GM21723 (cell line): ENCODE measurements around the gene CEP128.

Source experiments
- ATAC-seq: cut with Tn5 transposase; IDR thresholded peaks from one replicate; pipeline ENCODE4 v1.9.1; 2021; ENCODE audit warnings: mild to moderate bottlenecking, moderate library complexity; ENCODE audit not compliant: unreplicated experiment

The CEP128 gene

DNA sequence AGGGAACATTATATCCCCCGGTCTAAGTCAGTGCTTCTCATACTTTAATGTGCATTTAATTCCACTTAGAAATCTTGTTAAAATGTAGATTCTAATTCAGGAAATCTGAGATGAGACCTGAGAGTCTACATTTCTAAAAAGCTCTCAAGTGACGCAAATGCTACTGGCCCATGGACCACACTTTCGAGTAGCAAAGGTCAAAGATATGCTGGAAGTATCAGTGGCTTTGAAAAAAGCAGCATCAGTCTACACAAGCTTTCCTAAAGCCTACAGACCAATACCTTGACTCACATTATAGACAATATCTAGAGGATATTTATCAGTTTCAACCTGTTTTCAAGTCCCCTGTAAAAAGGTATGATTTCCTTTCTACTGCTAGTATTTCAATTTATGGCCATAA lies 248.6 kb downstream of the CEP128 start:
- no peak for ATAC-seq

GRCh38 chr14:80681651-80682050 lies 259.9 kb downstream of the CEP128 start:
- no peak for ATAC-seq

- no peak for ATAC-seq
Observed at GRCh38 chr14:80679273-80679672, 262.3 kb downstream of the CEP128 start.

DNA sequence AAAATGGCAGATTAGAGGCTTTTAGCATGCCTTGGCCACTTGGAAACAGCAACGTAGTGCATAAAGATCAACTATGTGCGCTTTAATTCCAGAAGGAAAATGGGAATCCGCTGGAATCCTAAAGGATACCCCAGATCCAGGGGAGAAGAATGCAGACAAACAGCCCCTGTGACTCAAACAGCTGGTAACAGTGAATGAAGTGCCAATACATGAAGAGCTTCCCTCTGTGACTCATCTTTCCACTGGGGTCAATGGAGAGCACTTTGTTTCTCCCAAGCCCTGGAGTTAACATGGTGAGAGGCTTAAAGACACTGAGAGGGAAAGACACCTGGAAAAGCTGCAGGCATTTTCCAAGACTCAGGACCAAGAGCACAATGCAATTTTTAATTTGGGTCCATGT lies 263.1 kb downstream of the CEP128 start:
- ATAC-seq = no peak

GRCh38 chr14:80669426-80669825 lies 272.1 kb downstream of the CEP128 start:
- no peak for ATAC-seq

GRCh38 chr14:80664576-80664975 lies 277.0 kb downstream of the CEP128 start:
- ATAC-seq = no peak

- no peak for ATAC-seq
Observed at GRCh38 chr14:80663541-80663940, 278.0 kb downstream of the CEP128 start.

GRCh38 chr14:80659783-80660182 lies 281.8 kb downstream of the CEP128 start:
- ATAC-seq = no peak

GRCh38 chr14:80658733-80659132 lies 282.8 kb downstream of the CEP128 start:
- ATAC-seq = no peak

DNA sequence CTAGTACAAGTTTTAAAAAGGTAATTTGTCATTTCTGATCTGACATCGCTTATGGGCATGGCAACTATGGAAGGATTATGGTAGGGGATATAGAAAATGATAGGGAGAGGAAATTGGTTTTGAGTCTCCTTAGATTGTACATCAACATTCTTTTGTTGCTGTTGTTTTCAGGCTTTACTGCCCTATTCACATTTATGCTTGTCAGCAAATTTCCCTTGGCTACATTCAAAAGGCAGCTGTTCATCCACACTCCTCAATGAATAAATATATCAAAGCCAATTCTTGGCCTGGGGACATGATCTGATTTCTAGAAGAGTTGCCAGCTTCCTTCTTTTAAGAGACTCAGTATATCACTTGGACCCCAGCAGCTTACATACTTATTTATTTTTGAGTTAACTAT lies 283.4 kb downstream of the CEP128 start:
- no peak for ATAC-seq

DNA sequence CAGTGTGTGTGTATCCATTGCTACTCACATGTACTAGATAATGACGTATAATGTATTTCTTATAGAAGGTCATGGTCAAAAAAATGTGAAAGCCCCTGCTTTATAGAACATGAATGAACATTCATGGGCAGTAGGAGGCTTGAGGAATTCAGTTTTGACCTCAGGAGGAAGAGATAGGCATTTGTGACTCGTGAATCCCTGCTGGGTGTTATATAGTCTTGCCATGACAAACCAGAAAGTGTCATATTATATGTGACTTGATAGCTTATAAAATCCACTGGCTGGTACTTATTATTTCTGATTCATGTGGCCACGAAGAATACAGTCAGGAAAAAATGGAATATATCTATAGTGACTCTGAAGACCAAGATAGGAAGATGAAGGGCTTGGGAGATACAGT lies 287.6 kb downstream of the CEP128 start:
- no peak for ATAC-seq

DNA sequence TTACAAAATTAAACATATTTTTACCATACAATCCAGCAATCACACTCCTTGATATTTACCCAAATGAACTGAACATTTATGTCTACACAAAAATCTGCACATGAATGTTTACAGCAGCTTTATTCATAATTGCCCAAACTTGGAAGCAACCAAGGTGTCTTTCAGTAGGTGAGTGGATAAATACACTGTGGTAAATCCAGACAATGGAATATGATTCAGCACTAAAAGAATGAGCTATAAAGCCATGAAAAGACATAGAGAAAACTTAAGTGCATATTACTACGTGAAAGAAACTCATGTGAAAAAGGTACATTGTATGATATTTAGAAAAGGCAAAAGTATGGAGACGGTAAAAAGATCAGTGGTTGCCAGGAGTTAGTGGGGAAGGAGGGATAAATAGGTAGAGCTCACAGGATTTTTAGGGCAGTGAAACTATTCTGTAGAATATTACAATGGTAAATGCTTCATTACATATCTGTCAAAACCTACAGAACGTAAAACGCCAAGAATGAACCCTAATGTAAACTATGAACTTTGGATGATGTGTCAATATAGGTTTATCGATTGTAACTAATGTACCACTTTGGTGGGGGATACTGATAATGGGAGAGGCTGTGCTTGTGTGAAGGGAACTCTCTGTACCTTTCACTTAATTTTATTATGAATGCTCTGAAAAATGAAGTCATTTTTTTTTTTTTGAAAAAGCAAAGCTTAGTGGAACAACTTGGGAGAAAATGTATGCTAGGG lies 295.7 kb downstream of the CEP128 start:
- no peak for ATAC-seq

DNA sequence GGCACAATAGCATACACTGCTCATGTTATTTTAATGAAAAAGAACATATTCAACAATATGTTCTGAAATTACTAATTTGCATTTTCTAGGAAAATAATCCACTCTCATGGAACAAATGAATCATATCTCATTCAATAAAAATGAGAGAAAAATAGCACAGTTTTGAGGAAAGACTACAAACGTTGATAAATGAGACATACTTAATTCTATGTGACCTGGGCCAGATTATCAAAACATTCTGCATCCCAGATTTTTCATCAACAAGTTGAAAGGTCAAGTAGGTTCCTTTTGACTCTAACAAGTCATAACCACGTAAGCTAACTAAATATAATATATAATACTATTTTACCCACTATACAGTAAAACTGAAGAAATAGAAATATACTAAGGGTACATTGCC lies 296.7 kb downstream of the CEP128 start:
- no peak for ATAC-seq

- no peak for ATAC-seq
Observed at GRCh38 chr14:80638620-80639515, 302.7 kb downstream of the CEP128 start.

GRCh38 chr14:80637756-80638619 lies 303.6 kb downstream of the CEP128 start:
- ATAC-seq = no peak

- no peak for ATAC-seq
Observed at GRCh38 chr14:80636071-80636470, 305.5 kb downstream of the CEP128 start.

DNA sequence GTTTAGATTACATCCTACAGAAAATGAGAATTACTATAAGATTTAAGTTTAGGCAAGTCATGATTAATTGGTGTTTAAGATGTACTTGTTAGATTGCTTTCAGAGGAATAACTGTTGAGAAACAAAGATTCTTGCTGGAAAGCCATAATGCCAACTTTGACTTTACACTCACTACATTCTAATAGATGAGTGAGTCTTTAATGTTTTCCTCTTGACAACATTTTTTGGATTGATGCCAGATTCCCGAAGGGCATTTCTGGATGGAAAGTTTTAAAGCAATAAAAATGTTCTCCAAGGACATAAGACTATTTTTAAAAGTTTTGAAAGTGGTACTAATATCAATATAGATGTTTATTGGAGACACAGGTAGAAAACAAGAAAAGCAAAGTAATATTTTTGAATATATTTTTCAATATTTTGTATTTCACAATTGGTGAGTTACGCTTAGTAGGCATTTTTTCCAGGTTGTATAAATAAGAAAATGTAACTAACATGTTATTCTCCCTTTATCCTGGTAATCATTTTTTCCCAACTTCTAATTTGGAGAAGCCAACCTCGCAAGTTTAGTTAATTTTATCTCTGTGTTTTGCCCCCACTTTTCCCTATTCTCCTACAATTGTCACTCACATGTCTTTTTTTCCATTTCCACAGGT lies 307.3 kb downstream of the CEP128 start:
- ATAC-seq = no peak

GRCh38 chr14:80629606-80630005 lies 311.9 kb downstream of the CEP128 start:
- no peak for ATAC-seq

DNA sequence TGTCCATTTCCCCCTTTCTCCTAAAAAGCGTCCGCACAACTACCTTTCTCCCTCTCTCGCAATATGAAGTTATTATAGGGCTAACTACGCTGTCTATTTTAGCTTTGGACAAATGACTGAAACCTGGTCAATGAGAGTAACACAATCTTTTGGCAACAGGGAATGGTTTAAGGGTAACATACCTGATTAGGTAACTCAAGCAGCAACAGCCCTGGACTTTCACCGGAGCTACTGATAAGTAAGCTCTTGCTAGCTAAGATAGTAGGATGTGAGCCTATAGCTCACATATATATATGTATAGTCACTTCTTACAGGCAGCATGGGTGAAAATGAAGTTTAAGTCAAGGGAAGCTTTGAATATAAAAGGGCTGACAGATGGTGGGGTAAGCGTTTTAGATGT lies 313.0 kb downstream of the CEP128 start:
- ATAC-seq = no peak

DNA sequence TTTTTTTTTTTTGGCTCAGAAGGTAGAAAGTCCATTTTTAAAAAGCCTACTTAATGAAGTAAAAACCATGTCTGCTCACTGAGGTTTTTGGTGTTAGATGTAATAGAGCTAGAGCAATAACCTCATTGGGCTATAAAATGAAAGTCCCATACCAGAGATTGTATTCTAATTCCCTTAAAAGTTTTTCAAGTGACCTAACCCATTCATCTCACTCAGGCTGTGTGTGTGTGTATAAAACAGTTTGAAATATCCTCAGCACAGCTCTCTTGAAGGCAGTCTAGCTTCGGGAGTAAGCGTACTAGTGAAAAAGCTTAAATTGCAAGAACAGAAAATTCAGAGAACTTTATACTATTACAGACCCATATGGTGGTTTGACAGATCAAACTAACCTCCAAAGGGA lies 313.8 kb downstream of the CEP128 start:
- no peak for ATAC-seq

- no peak for ATAC-seq
Observed at GRCh38 chr14:80624581-80624980, 317.0 kb downstream of the CEP128 start.
